Epithelial cell of esophagus (primary cell): ENCODE results near the gene PEAR1.

Source experiments
- DNase-seq: peaks from one replicate; pipeline ENCODE4 v3.0.0; 2010; ENCODE audit warnings: low read depth
- H3K4me3 ChIP-seq: 2 replicates; pipeline ENCODE4 v1.5.1; 2011; ENCODE audit warnings: mild to moderate bottlenecking, low read length, control low read depth
- CTCF ChIP-seq: IDR thresholded peaks from 2 replicates; pipeline ENCODE4 v1.5.1; 2011; ENCODE audit warnings: low read depth, mild to moderate bottlenecking, low read length, control low read depth, inconsistent platforms; ENCODE audit not compliant: insufficient read depth; ENCODE audit errors: missing control alignments

Gene PEAR1

DNA sequence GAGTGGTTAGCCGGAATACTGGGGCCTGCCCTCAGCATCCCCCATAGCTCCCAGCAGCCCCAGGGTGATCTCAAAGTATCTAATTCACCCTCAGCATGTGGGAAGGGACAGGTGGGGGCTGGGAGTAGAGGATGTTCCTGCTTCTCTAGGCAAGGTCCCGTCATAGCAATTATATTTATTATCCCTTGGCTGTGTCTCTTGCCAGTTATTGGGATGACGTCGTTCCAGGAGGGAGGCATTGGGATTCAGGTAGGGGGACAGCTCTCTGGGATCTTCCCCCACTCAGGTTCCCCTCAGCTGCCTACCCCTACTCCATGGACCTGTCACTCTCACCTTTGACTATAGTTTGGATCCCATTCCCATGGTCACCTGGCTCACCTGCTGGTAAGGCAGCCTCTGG, 11.9 kb upstream of the PEAR1 start:
- H3K4me3 ChIP-seq, result no peak overlapping the region
- TF ChIP-seq CTCF, result no peak
- DNase-seq, result no peak

DNA sequence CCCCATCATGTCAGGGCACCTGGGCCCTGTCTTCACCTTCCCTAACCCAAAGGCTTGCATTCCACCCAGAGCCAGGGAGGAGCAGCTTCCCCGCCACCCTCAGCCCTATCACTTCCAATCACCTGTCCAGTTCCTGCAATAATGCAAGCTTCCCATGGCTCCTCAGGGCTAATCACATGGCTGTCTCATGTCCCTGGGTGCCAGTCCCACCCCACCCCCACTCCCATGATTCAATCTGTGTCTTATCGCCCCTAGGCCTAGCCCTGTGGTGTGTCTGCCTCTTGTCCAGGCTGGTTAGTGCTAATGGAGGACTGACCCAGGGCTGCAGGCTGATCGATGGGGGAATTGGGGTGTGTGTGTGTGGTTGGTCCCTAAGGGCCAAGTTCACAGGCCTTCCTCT, 11.0 kb upstream of the PEAR1 start:
- no peak overlapping the region for H3K4me3 ChIP-seq
- TF ChIP-seq CTCF, result no peak
- DNase-seq, result no peak

DNA sequence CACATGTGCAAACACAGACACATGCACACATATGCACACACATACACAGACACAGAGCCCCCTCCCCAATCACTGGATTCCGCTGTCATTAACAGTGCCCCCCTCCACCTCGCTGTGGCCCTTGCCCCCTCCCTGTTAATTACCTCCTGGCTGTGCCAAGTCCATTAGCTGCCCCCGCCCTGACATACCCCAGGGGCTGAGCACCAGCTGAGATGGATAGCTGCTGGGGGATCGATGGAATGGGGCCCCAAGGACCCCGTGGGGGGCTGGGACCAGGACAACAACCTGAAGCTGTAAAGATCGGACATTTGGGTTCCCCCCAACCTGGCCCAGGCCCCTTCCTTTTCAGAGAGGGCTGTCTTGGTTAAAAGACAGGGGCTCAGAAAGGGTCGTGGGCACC, 9.6 kb upstream of the PEAR1 start:
- no peak overlapping the region for H3K4me3 ChIP-seq
- DNase-seq, result no peak
- TF ChIP-seq CTCF, result no peak

DNA sequence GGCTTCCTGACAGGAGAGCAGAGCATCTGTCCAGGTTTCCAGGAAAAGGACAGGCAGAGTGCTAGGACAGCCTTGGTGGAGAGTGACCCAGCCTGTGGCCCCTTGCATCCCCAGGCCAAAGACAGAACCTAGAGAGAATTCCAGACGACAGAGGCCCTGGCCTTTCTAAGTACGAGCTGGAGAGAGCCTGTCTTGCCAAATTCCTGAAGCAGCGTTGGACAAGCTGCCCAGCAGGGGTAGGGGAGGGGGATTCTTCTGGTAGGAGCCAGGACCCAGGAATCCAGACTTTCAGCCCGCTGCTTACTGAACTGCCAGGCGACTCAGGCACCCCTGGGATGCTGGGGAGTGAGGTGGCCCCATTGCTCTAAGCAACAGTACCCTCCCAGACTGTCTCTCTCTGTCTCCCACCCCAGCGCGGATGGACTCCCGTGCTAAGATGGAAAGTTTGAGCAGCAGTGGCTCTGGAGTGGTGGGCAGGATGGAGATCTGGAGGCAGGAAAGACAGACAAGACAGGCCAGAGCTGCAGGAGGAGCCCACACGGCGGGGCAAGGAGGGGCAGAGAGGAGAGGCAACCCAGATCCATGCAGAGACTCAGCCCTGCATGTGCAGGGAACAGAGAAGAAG, 8.8 kb upstream of the PEAR1 start:
- TF ChIP-seq CTCF, result no peak
- no peak overlapping the region for H3K4me3 ChIP-seq
- no peak for DNase-seq

DNA sequence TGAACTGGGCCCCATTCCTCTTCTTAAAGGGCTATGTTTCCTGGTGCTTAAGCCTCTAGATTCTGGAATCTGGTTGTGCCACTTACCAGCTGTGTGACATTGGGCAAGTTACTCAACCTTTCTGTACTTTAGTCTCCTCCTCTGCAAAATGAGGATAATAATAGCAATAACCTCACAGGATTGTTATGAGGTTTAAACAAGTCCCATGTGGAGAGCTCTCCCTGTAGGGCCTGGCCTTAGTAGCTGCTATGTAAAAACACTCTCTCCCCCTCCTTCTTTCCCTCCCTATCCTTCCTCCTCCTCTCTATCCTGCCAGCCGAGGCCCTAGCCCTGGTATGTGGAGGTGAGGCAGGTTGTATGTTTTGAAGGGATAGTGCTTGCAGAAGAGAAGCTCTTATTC, 8.2 kb upstream of the PEAR1 start:
- TF ChIP-seq CTCF, result no peak
- H3K4me3 ChIP-seq, result no peak overlapping the region
- DNase-seq, result no peak

- no peak overlapping the region for H3K4me3 ChIP-seq
- DNase-seq, result no peak
- no peak for TF ChIP-seq CTCF
Observed at GRCh38 chr1:156885880-156886355, 7.6 kb upstream of the PEAR1 start.

DNA sequence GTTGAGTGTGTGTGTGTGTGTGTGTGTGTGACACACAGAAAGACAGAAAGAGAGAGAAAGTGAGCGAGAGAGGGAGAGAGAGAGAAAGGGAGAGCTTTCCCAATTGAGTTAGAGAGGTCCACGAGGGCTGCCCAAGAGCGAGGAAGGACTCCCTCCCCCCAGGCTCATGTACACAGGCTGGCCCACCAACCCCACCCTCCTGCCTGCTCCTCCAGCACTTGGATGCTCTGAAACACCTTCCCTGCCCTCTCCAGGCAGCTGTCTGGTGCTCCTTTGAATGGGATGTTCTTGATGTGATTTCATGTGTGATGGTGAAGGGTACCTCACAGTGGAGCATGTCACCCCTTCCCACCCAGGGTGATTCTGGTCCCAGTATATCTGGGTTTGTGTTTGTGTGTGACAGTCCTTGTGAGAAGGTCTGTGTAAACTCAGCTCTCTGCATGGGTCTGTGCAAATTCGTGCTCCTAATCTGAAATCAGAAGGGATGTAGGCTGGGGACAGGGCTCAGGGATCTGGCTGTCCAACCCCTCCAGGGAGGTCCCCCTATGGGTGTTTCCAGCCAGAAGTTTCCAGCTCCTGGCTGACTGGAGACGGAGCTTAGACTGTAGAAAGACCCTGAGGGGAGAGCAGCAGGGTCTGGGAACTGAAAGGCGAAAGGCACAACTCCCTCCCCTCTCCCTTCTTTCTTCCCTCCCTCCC, 6.8 kb upstream of the PEAR1 start:
- no peak for TF ChIP-seq CTCF
- H3K4me3 ChIP-seq, result no peak overlapping the region
- no peak for DNase-seq
